GM21737 (cell line): ENCODE measurements around the gene GLI1.
A peak's percentile ranks its signal among the peaks of the same experiment; 100 is the strongest.
"Not testable (repeated sequence)": the region's sequence is repeated elsewhere in the genome, so short reads cannot be mapped to it uniquely, and the experiment has no call there.

ENCODE experiments used
- ATAC-seq: cut with Tn5 transposase; IDR thresholded peaks from one replicate; pipeline ENCODE4 v1.9.1; 2021; ENCODE audit warnings: mild to moderate bottlenecking, moderate library complexity; ENCODE audit not compliant: unreplicated experiment

The GLI1 gene

GRCh38 chr12:57441393-57441792 lies 18.2 kb upstream of the GLI1 start:
- not testable (repeated sequence) for ATAC-seq

GRCh38 chr12:57441846-57442427 lies 17.6 kb upstream of the GLI1 start:
- ATAC-seq = no peak

GRCh38 chr12:57444337-57444736 lies 15.2 kb upstream of the GLI1 start:
- ATAC-seq = not testable (repeated sequence)

- ATAC-seq = no peak
Observed at GRCh38 chr12:57444744-57445143, 14.8 kb upstream of the GLI1 start.

GRCh38 chr12:57446292-57446960 lies 13.2 kb upstream of the GLI1 start:
- ATAC-seq = no peak

GRCh38 chr12:57448669-57449068 lies 10.9 kb upstream of the GLI1 start:
- no peak for ATAC-seq

- no peak for ATAC-seq
Observed at GRCh38 chr12:57449375-57449774, 10.2 kb upstream of the GLI1 start.

GRCh38 chr12:57450057-57450456 lies 9.5 kb upstream of the GLI1 start:
- no peak for ATAC-seq

- no peak for ATAC-seq
Observed at GRCh38 chr12:57451233-57451778, 8.3 kb upstream of the GLI1 start.

- no peak for ATAC-seq
Observed at GRCh38 chr12:57452181-57452936, 7.2 kb upstream of the GLI1 start.

GRCh38 chr12:57452937-57453509 lies 6.6 kb upstream of the GLI1 start:
- no peak for ATAC-seq

GRCh38 chr12:57454213-57454565 lies 5.4 kb upstream of the GLI1 start:
- no peak for ATAC-seq

- ATAC-seq = no peak
Observed at GRCh38 chr12:57454566-57455373, 4.8 kb upstream of the GLI1 start, which contains the start of gene INHBE. INHBE (plus strand) TSS chr12:57455307; CDS start chr12:57455537, 230 bp downstream.

GRCh38 chr12:57455374-57456144 lies 4.0 kb upstream of the GLI1 start:
- no peak for ATAC-seq

GRCh38 chr12:57456145-57456700 lies 3.4 kb upstream of the GLI1 start:
- ATAC-seq = no peak

- ATAC-seq = no peak
Observed at GRCh38 chr12:57456737-57457490, 2.7 kb upstream of the GLI1 start.

- no peak for ATAC-seq
Observed at GRCh38 chr12:57458665-57459054, 925 bp upstream of the GLI1 start.

GRCh38 chr12:57459055-57459749 lies 383 bp upstream of the GLI1 start:
- ATAC-seq = peak; percentile 42
